OCI-LY7 (cell line): ENCODE results near the gene NRG2. TPM values are rescaled to one million over a fixed set of nuclear protein-coding genes. Genes with fewer than 3 reads are reported as not detected.

Experiments used
- BruUV-seq: library from RNA; stranded (reverse); fragments of 400-500 nt; replicated peaks from 2 replicates; lab custom pipeline; 2021; lab: Mats Ljungman, UMichigan
- CTCF ChIA-PET: fragments of 300-600 bp; sonication (Branson Sonifier 250); formaldehyde crosslinking; loops from one replicate; lab custom pipeline; 2022; ENCODE audit warnings: antibody characterized with exemption; ENCODE audit not compliant: unreplicated experiment; lab: Charles Lee
- POLR2A ChIA-PET: fragments of 300-600 bp; sonication (Branson Sonifier 250); formaldehyde crosslinking; loops from one replicate; lab custom pipeline; 2022; ENCODE audit warnings: antibody characterized with exemption; lab: Charles Lee
- DNase-seq: peaks from one replicate; pipeline ENCODE4 v3.0.0-alpha.2; 2015; ENCODE audit warnings: low spot score
- H2AFZ ChIP-seq: fragments of 200-600 bp; sonication (generic), shearing (Covaris generic); 2 replicates; pipeline ENCODE4 v1.6.1; 2014; ENCODE audit warnings: mild to moderate bottlenecking, antibody characterized with exemption, low read length, moderate library complexity
- H3K27ac ChIP-seq: fragments of 200-600 bp; sonication (generic); 2 replicates; pipeline ENCODE4 v1.5.1; 2014; ENCODE audit warnings: mixed run types, low read depth, mild to moderate bottlenecking, moderate library complexity, low read length, inconsistent platforms; ENCODE audit not compliant: poor library complexity, severe bottlenecking
- H3K36me3 ChIP-seq: fragments of 200-600 bp; sonication (generic); 2 replicates; pipeline ENCODE4 v1.6.1; 2014; ENCODE audit warnings: mild to moderate bottlenecking, antibody characterized with exemption, low read length, moderate library complexity, mixed read lengths; ENCODE audit not compliant: insufficient read depth
- H3K4me1 ChIP-seq: fragments of 200-600 bp; sonication (generic); 2 replicates; pipeline ENCODE4 v1.5.1; 2014; ENCODE audit warnings: mild to moderate bottlenecking, low read length; ENCODE audit not compliant: insufficient read depth, poor library complexity, severe bottlenecking
- H3K4me2 ChIP-seq: fragments of 200-600 bp; sonication (generic); 2 replicates; pipeline ENCODE4 v1.6.1; 2014; ENCODE audit warnings: mild to moderate bottlenecking, low read length
- H3K4me3 ChIP-seq: fragments of 200-600 bp; sonication (generic); 2 replicates; pipeline ENCODE4 v1.5.1; 2014; ENCODE audit warnings: mild to moderate bottlenecking, low read depth, low read length; ENCODE audit not compliant: poor library complexity, severe bottlenecking
- H3K79me2 ChIP-seq: fragments of 200-600 bp; sonication (generic); 2 replicates; pipeline ENCODE4 v1.6.1; 2016; ENCODE audit warnings: low read depth, mild to moderate bottlenecking, low read length, moderate library complexity, mixed read lengths; ENCODE audit not compliant: insufficient read depth
- H3K9me2 ChIP-seq: fragments of 200-600 bp; sonication (generic); 2 replicates; pipeline ENCODE4 v1.6.1; 2016; ENCODE audit warnings: mild to moderate bottlenecking, low read length, mixed read lengths; ENCODE audit not compliant: insufficient read depth
- H3K9me3 ChIP-seq: fragments of 200-600 bp; sonication (generic); 2 replicates; pipeline ENCODE4 v1.6.1; 2014; ENCODE audit warnings: mild to moderate bottlenecking, mixed run types, low read length, mixed read lengths
- H4K20me1 ChIP-seq: fragments of 200-600 bp; sonication (generic); 2 replicates; pipeline ENCODE4 v1.6.1; 2014; ENCODE audit warnings: mild to moderate bottlenecking, antibody characterized with exemption, low read length, moderate library complexity, mixed read lengths; ENCODE audit not compliant: insufficient read depth
- EZH2phosphoT487 ChIP-seq: fragments of 200-600 bp; sonication (generic); IDR thresholded peaks from 2 replicates; pipeline ENCODE4 v1.6.1; 2018; ENCODE audit warnings: low read depth, borderline replicate concordance, mild to moderate bottlenecking, mixed run types, antibody characterized with exemption, low read length, moderate library complexity, mixed read lengths
- intact Hi-C: fragments of 100-400 bp; cut with micrococcal nuclease; formaldehyde crosslinking; loops from one replicate; pipeline ENCODE4 v1.10.0; 2022; ENCODE audit not compliant: unreplicated experiment
- total RNA-seq, 2 experiments: library from RNA; depleted of rRNA in 1 of 2; stranded (reverse); fragments of >200 nt in 1 of 2; shearing (Covaris generic) in 1 of 2; gene quantifications; 2 replicates each; pipeline ENCODE4 v1.2.3, GENCODE V29; 2014 to 2022
- TF ChIP-seq, protein P1 (sequence below): fragments of 200-600 bp; sonication (generic); conservative IDR thresholded peaks from 2 replicates; pipeline ENCODE4 v1.5.1; 2014; ENCODE audit warnings: mild to moderate bottlenecking, antibody characterized with exemption, low read length, moderate library complexity, mixed read lengths

Gene NRG2
- total RNA-seq, 2 experiments from 2014 or later = 1.7 TPM; not detected in 1

DNA sequence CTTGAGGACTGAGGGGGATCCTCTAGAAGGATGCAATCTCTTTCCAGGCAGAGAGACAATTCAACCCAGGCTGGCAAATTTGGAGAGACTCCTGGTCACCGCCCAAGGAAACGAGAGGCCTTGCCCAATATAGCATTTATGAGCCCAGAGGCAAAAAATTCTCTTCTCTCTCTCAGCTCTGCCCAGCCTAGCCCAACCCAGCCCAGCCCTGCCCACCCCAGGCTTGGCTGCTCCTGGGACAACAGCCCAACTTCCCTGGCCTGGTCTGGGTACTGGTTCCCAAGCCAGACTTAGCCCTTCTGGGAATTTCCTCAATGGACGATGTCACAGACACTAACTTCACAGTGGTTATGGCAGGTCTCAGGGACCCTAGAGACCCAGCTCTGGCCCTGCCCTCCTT is 130.9 kb downstream of the NRG2 start:
- Histone ChIP-seq H3K36me3 (no peaks in the 10 kb centered on the region), H3K9me3 (no peaks in the 10 kb centered on the region), H3K4me3 (no peak overlapping the region), H3K9me2 (no peaks in the 10 kb centered on the region), H3K4me1 (no peaks in the 10 kb centered on the region), H4K20me1 (no peaks in the 10 kb centered on the region), H3K79me2 (no peaks in the 10 kb centered on the region), H3K4me2 (no peak overlapping the region), H2AFZ (no peak overlapping the region), H3K27ac (no peak overlapping the region)
- intact Hi-C loops = no loop called here
- POLR2A ChIA-PET = interaction anchor here (0.6 kb wide), 1 partner anchor 201 kb away, joined by 4 read pairs; no protein-coding TSS in a partner anchor
- TF ChIP-seq EZH2phosphoT487 = no peak
- TF ChIP-seq, protein P1, sequence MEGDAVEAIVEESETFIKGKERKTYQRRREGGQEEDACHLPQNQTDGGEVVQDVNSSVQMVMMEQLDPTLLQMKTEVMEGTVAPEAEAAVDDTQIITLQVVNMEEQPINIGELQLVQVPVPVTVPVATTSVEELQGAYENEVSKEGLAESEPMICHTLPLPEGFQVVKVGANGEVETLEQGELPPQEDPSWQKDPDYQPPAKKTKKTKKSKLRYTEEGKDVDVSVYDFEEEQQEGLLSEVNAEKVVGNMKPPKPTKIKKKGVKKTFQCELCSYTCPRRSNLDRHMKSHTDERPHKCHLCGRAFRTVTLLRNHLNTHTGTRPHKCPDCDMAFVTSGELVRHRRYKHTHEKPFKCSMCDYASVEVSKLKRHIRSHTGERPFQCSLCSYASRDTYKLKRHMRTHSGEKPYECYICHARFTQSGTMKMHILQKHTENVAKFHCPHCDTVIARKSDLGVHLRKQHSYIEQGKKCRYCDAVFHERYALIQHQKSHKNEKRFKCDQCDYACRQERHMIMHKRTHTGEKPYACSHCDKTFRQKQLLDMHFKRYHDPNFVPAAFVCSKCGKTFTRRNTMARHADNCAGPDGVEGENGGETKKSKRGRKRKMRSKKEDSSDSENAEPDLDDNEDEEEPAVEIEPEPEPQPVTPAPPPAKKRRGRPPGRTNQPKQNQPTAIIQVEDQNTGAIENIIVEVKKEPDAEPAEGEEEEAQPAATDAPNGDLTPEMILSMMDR = no peak
- BruUV-seq = no TSS peak
- CTCF ChIA-PET = no interaction called here
- DNase-seq = no peak

DNA sequence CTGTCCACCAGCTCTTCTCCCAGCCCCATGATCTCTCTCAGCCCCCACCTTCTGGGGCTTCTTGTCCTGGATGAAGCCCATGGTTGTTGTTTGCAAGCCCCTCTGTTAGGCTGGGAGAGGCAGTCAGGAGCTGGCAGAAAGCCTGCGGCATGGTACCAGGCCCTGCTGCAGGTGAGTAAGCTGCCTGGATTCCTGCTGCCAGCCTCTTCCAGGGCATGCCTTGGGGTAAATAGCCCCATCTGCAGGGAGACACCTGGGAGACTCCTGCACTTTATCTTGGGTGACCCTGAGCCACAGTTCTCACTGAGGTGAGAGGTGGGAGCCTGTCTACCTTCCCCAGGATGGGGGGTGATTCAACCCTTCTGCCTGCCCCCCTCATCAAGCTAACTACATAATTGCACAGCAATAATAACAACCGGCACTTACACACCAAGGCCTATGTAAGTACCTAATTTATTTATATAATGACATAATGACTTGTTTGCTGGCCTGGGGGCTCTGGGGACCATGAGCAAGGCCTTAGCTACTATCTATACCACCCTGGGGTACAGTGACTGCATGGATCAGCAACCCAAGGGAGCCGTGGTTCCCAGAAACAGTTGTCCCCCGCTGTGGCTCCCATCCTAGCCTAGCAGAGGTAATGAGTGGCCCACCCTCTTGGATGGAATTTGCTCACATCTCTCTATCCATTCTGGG is 131.5 kb downstream of the NRG2 start:
- no peak for DNase-seq
- Histone ChIP-seq H3K27ac (no peak overlapping the region), H3K9me3 (no peaks in the 10 kb centered on the region), H3K36me3 (no peaks in the 10 kb centered on the region), H3K4me3 (no peak overlapping the region), H3K9me2 (no peaks in the 10 kb centered on the region), H3K4me1 (no peaks in the 10 kb centered on the region), H3K79me2 (no peaks in the 10 kb centered on the region), H2AFZ (no peak overlapping the region), H3K4me2 (no peak overlapping the region), H4K20me1 (no peaks in the 10 kb centered on the region)
- TF ChIP-seq, protein P1 = no peak
- TF ChIP-seq EZH2phosphoT487 = no peak
- BruUV-seq = no TSS peak
- intact Hi-C loops = no loop called here
- CTCF ChIA-PET = no interaction called here
- POLR2A ChIA-PET = no interaction called here

DNA sequence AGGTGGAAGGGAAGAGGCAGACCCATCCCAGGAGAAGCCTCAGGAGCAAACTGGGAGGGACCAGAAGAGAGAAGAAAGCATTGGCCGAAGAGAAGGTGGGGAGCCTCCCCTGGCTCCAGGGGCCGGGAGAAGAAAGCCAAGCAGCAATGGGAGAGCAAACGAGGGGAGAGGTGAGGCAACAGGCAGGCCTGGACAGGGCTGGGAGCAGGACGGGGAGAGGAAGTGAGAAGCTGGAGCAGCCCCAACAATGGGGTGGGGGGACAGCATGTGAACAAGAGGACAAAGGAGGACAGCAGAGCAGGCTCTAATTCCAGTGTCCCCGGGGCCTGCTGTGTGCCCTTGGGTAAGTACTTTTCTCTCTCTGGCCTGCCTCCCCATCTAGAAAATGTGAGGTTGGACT is 132.2 kb downstream of the NRG2 start:
- no peaks in the 10 kb centered on the region for H3K79me2 ChIP-seq
- no peak for DNase-seq
- no peaks in the 10 kb centered on the region for H3K36me3 ChIP-seq
- H2AFZ ChIP-seq = no peak overlapping the region
- intact Hi-C loops = no loop called here
- H3K4me1 ChIP-seq = no peaks in the 10 kb centered on the region
- POLR2A ChIA-PET = no interaction called here
- no peak overlapping the region for H3K4me3 ChIP-seq
- no peak for TF ChIP-seq EZH2phosphoT487
- TF ChIP-seq, protein P1 = no peak
- H3K9me2 ChIP-seq = no peaks in the 10 kb centered on the region
- H3K4me2 ChIP-seq = no peak overlapping the region
- no peak overlapping the region for H3K27ac ChIP-seq
- CTCF ChIA-PET = no interaction called here
- no peaks in the 10 kb centered on the region for H3K9me3 ChIP-seq
- BruUV-seq = no TSS peak
- H4K20me1 ChIP-seq = no peaks in the 10 kb centered on the region
